Measurements from ENCODE around the gene CNTNAP5. TPM values are rescaled to one million over a fixed set of nuclear protein-coding genes. Genes with fewer than 3 reads are reported as not detected.

Gene CNTNAP5
- total RNA-seq, 1 experiment from 2014 or later = 0.48 TPM

DNA sequence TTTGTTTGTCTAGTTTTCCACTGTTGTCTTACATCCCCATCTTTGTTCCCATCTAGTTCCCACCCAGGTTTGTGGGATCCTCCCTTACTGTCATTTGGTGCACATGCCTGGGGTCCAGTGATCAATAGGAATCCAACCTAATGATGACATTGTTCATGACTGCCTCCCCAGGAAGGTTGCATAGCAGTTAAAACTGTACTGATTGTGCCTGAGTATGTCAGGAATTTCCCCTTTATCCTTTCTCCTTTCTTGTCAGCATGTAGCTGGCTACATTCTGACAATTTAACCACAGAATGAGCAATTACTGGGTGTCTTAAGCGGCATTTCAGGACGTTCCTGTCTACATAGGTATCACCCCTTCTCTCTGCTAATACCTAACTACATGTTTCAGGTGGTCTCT lies 653.0 kb downstream of the CNTNAP5 start:
- H3K27ac ChIP-seq (ENCODE audit: insufficient read length, low read depth, low read length) = no peak overlapping the region
- H3K23me2 ChIP-seq (ENCODE audit: insufficient read length, low read depth, low read length, poor library complexity, severe bottlenecking) = no peaks in the 10 kb centered on the region
- no peaks in the 10 kb centered on the region for H3K27me3 ChIP-seq (ENCODE audit: insufficient read depth, low read length)
- no peak overlapping the region for H3K4me2 ChIP-seq (ENCODE audit: insufficient read depth, insufficient read length, low read length)
- H3K18ac ChIP-seq (ENCODE audit: insufficient read length, low read depth, low read length) = no peak overlapping the region
- H4K5ac ChIP-seq (ENCODE audit: insufficient read length, low read depth, low read length) = no peak overlapping the region
- H3K79me2 ChIP-seq (ENCODE audit: insufficient read depth, low read length) = no peaks in the 10 kb centered on the region
- no peaks in the 10 kb centered on the region for H3K79me1 ChIP-seq (ENCODE audit: insufficient read depth, low read depth, low read length, poor library complexity, severe bottlenecking)
- no peak for DNase-seq
- no CpG with 5 or more reads among the region's 2 CpGs for WGBS (ENCODE audit: extremely low coverage, insufficient read length, low lambda C conversion rate)
- no peak overlapping the region for H4K91ac ChIP-seq (ENCODE audit: insufficient read length, low read depth, low read length)
- no peak overlapping the region for H2AFZ ChIP-seq (ENCODE audit: low read length)
- Mint-ChIP-seq H3K4me3 (no peak overlapping the region), H3K27me3 (ENCODE audit: low read depth) (no peaks in the 10 kb centered on the region), H3K4me1 (no peaks in the 10 kb centered on the region), H3K27ac (no peak overlapping the region; a peak in 1 of 7 replicates), H3K36me3 (ENCODE audit: insufficient read depth in 1 of 3, low read depth in 3 of 3) (peaks cover 3 to 15% (median 5%) of the 10 kb centered on the region in 3 experiments), H3K9me3 (peaks cover 9 to 11% of the 10 kb centered on the region in 2 experiments; a peak in 4 of 5 replicates)
- no peak overlapping the region for H2AK5ac ChIP-seq (ENCODE audit: insufficient read length, low read length)
- H3K4me1 ChIP-seq (ENCODE audit: insufficient read depth, low read length) = no peaks in the 10 kb centered on the region
- H3K14ac ChIP-seq (ENCODE audit: insufficient read depth, low read length) = no peak overlapping the region
- no peaks in the 10 kb centered on the region for H3K9me3 ChIP-seq (ENCODE audit: control insufficient read depth, low read depth, low read length)
- no peak overlapping the region for H3T11ph ChIP-seq (ENCODE audit: low read length)
- no peak overlapping the region for H4K8ac ChIP-seq (replicated peaks; ENCODE audit: insufficient read length, low read depth, low read length)
- H3K4ac ChIP-seq (ENCODE audit: low read depth, low read length) = no peak overlapping the region
- no peak overlapping the region for H2BK15ac ChIP-seq (ENCODE audit: low read depth, low read length)
- no peak overlapping the region for H2BK20ac ChIP-seq (ENCODE audit: low read depth, low read length, poor library complexity, severe bottlenecking)
- no peak overlapping the region for H2BK5ac ChIP-seq (ENCODE audit: insufficient read length, low read length)
- no peak overlapping the region for H3K9ac ChIP-seq (ENCODE audit: extremely low read depth, insufficient read length, low read length)
- H2BK120ac ChIP-seq (ENCODE audit: low read depth, low read length, poor library complexity, severe bottlenecking) = no peak overlapping the region
- H4K20me1 ChIP-seq (ENCODE audit: control insufficient read depth, insufficient read depth, insufficient read length) = no peaks in the 10 kb centered on the region
- TF ChIP-seq, protein P1, sequence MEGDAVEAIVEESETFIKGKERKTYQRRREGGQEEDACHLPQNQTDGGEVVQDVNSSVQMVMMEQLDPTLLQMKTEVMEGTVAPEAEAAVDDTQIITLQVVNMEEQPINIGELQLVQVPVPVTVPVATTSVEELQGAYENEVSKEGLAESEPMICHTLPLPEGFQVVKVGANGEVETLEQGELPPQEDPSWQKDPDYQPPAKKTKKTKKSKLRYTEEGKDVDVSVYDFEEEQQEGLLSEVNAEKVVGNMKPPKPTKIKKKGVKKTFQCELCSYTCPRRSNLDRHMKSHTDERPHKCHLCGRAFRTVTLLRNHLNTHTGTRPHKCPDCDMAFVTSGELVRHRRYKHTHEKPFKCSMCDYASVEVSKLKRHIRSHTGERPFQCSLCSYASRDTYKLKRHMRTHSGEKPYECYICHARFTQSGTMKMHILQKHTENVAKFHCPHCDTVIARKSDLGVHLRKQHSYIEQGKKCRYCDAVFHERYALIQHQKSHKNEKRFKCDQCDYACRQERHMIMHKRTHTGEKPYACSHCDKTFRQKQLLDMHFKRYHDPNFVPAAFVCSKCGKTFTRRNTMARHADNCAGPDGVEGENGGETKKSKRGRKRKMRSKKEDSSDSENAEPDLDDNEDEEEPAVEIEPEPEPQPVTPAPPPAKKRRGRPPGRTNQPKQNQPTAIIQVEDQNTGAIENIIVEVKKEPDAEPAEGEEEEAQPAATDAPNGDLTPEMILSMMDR (conservative IDR thresholded peaks at IDR 0.05) = no peak
- H3K56ac ChIP-seq (ENCODE audit: insufficient read length, low read depth, low read length) = no peak overlapping the region
- H3K23ac ChIP-seq (ENCODE audit: insufficient read length, low read depth, low read length) = no peak overlapping the region
- H2BK12ac ChIP-seq (ENCODE audit: insufficient read length, low read depth, low read length) = no peak overlapping the region
